T-helper 1 cell treated with Interleukin-12 subunit alpha and Interleukin-12 subunit beta and Interleukin-4 antibody, amounts not matched to agents 30 μg/mL and 1 μg/mL, for 36 hours (primary cell): ENCODE data around the gene PLEKHG4.

Source experiments
- H3K27ac Mint-ChIP-seq: one replicate; pipeline ENCODE4 v1.8.0; 2021; ENCODE audit warnings: mild to moderate bottlenecking, mixed read lengths
- H3K27me3 Mint-ChIP-seq: one replicate; pipeline ENCODE4 v1.8.0; 2021; ENCODE audit warnings: low read depth, mixed read lengths
- H3K36me3 Mint-ChIP-seq: one replicate; pipeline ENCODE4 v1.8.0; 2021; ENCODE audit warnings: low read depth, mixed read lengths
- H3K4me1 Mint-ChIP-seq: one replicate; pipeline ENCODE4 v1.8.0; 2021; ENCODE audit warnings: low read depth, mixed read lengths
- H3K4me3 Mint-ChIP-seq: one replicate; pipeline ENCODE4 v1.8.0; 2021; ENCODE audit warnings: mild to moderate bottlenecking, moderate library complexity, mixed read lengths
- H3K9me3 Mint-ChIP-seq: one replicate; pipeline ENCODE4 v1.8.0; 2021; ENCODE audit warnings: mixed read lengths

Gene PLEKHG4

DNA sequence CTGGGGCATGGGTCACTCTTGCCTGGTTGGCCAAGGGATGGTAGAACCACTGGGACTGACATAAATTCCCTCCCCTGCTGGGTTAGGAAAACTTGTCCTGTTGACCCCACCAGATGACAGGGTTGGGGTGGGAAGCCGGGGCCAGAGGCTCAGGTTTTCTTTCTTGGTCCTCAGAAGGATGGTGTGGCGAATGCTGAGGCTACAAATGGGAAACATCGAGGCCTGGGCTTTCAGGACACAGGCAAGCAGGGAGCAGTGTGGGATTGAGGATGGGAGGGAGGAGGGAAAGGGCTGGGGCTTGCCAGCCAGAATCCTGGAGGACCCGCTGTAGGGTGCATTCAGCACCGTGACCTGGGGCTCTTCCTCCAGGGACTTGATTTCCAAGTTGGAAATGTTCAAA, 14.5 kb upstream of the PLEKHG4 start:
- peaks cover 6% of the 10 kb centered on the region for H3K27me3 Mint-ChIP-seq
- H3K36me3 Mint-ChIP-seq, result no peaks in the 10 kb centered on the region
- H3K4me3 Mint-ChIP-seq, result no peak overlapping the region

DNA sequence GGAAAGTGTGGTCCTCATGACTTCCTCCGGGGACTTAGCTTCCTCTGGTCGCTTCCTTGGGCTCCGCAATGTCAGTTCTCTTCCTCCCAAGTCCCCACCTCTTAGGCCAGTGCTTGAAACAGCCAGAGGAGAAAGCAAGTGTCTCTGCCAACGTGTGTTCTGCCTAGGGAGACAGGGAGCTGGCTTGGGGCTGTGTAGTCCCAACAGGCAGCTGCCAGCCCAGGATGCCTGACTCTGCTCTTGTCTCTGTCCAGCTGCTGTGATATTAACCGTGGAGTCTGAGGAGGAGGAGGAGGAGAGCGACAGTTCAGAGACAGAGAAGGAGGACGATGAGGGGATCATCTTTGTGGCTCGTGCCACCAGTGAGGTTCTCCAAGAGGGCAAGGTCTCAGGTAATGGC, 13.5 kb upstream of the PLEKHG4 start:
- no peak overlapping the region for H3K27ac Mint-ChIP-seq
- no peak overlapping the region for H3K4me3 Mint-ChIP-seq
- H3K36me3 Mint-ChIP-seq, result no peaks in the 10 kb centered on the region
- no peaks in the 10 kb centered on the region for H3K9me3 Mint-ChIP-seq
- H3K4me1 Mint-ChIP-seq, result peaks cover 3% of the 10 kb centered on the region
- peaks cover 6% of the 10 kb centered on the region for H3K27me3 Mint-ChIP-seq

More for the DNA sequence above, 14.5 kb upstream of the PLEKHG4 start:
- H3K9me3 Mint-ChIP-seq, result no peaks in the 10 kb centered on the region
- no peak overlapping the region for H3K27ac Mint-ChIP-seq
- H3K4me1 Mint-ChIP-seq, result peaks cover 7% of the 10 kb centered on the region

DNA sequence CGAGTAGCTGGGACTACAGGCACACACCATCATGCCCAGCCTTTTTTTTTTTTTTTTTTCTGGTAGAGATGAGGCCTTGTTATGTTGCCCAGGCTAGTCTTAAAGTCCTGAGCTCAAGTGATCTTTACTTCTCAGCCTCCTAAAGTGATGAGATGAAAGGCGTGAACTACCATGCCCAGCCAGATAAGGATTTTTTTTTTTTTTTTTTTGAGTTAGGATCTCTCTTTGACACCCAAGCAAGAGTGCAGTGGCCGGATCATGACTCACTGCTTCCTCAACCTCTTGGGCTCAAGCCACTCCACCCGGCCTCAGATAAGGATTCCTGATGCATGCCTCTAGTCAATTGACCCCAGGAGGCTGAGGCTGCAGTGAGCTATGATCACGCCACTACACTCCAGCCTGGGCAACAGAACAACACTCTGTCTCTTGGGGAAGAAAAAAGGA, 11.2 kb upstream of the PLEKHG4 start:
- Mint-ChIP-seq H3K9me3 (no peaks in the 10 kb centered on the region), H3K36me3 (no peaks in the 10 kb centered on the region), H3K27ac (no peak overlapping the region), H3K4me3 (no peak overlapping the region), H3K4me1 (no peaks in the 10 kb centered on the region), H3K27me3 (no peaks in the 10 kb centered on the region)

DNA sequence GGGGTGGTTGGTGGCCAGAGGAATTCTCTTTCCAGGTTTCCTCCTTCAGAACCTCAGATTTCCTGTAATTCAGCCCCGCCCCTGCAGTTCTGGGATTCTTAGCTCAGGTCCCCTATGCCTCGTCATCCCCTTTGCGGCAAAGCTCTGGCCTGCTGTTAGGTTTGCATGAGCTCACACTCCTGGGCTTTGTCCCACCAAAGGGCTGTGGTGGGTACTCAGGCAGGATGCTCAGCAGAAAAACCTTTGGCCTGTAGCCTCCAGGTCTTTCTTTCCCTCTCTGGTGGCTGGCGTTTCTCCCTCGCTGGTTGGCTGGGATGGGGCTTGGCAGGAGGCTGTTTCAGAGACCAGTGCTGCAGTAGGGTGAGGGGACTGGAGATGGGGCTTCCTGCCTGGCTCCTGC, 9.6 kb upstream of the PLEKHG4 start:
- no peaks in the 10 kb centered on the region for H3K9me3 Mint-ChIP-seq

GRCh38 chr16:67270931-67271338, 8.4 kb upstream of the PLEKHG4 start:
- H3K9me3 Mint-ChIP-seq, result no peaks in the 10 kb centered on the region
- peaks cover 5% of the 10 kb centered on the region for H3K36me3 Mint-ChIP-seq
- H3K4me3 Mint-ChIP-seq, result no peak overlapping the region
- no peak overlapping the region for H3K27ac Mint-ChIP-seq
- H3K4me1 Mint-ChIP-seq, result peaks cover 2% of the 10 kb centered on the region
- H3K27me3 Mint-ChIP-seq, result no peaks in the 10 kb centered on the region

More for the DNA sequence above, 9.6 kb upstream of the PLEKHG4 start:
- Mint-ChIP-seq H3K36me3 (peaks cover 2% of the 10 kb centered on the region), H3K27me3 (no peaks in the 10 kb centered on the region), H3K27ac (no peak overlapping the region), H3K4me3 (no peak overlapping the region), H3K4me1 (no peaks in the 10 kb centered on the region)

GRCh38 chr16:67271446-67271845, 7.9 kb upstream of the PLEKHG4 start:
- no peaks in the 10 kb centered on the region for H3K9me3 Mint-ChIP-seq
- H3K4me1 Mint-ChIP-seq, result peaks cover 2% of the 10 kb centered on the region

GRCh38 chr16:67275321-67275720, 4.0 kb upstream of the PLEKHG4 start:
- Mint-ChIP-seq H3K4me3 (no peak overlapping the region), H3K27ac (no peak overlapping the region), H3K36me3 (peaks cover 14% of the 10 kb centered on the region), H3K27me3 (no peaks in the 10 kb centered on the region), H3K4me1 (peaks cover 8% of the 10 kb centered on the region), H3K9me3 (no peaks in the 10 kb centered on the region)

More at GRCh38 chr16:67271446-67271845, 7.9 kb upstream of the PLEKHG4 start:
- H3K36me3 Mint-ChIP-seq, result peaks cover 7% of the 10 kb centered on the region
- no peak overlapping the region for H3K27ac Mint-ChIP-seq
- no peak overlapping the region for H3K4me3 Mint-ChIP-seq
- H3K27me3 Mint-ChIP-seq, result no peaks in the 10 kb centered on the region

- Mint-ChIP-seq H3K27me3 (no peaks in the 10 kb centered on the region), H3K36me3 (peaks cover 14% of the 10 kb centered on the region), H3K4me1 (peaks cover 8% of the 10 kb centered on the region), H3K9me3 (no peaks in the 10 kb centered on the region), H3K4me3 (peak overlapping the region; percentile 54), H3K27ac (peak overlapping the region; percentile 45)
Observed at GRCh38 chr16:67277294-67277998, 1.9 kb upstream of the PLEKHG4 start.

- H3K27me3 Mint-ChIP-seq, result no peaks in the 10 kb centered on the region
- no peaks in the 10 kb centered on the region for H3K9me3 Mint-ChIP-seq
- peaks cover 14% of the 10 kb centered on the region for H3K36me3 Mint-ChIP-seq
- peak overlapping the region; percentile 84 for H3K4me3 Mint-ChIP-seq
- H3K27ac Mint-ChIP-seq, result peak overlapping the region; percentile 67
- H3K4me1 Mint-ChIP-seq, result peaks cover 8% of the 10 kb centered on the region
Observed at GRCh38 chr16:67277999-67278772, 1.1 kb upstream of the PLEKHG4 start.

DNA sequence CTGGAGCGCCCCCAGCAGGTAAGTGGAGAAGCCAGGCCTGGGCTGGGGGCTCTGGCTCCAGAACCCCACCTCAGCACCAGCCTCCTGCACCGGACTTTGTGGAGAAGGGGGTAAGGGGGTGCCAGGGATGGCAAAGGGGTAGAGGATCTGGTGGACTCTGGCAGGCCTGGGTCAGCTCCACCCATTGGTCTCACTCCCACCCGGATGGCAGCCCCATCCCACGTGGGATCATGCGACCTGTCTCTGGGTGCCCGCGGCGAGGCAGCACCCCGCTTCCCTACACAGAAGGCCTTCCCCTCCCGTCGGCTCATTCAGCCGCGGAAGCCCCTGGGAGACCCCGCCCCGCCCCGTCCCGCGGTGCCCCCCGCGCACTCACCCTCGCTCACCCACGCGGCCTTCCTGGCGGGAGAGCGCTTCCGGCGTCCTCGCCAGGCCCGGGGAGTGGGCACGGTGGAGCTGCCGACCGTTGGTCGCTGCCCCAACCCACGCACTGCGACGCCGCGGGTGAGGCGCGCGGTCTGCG, 498 bp upstream of the PLEKHG4 start:
- Mint-ChIP-seq H3K27ac (peak overlapping the region; percentile 67), H3K4me3 (peak overlapping the region; percentile 84), H3K9me3 (no peaks in the 10 kb centered on the region), H3K4me1 (peaks cover 8% of the 10 kb centered on the region), H3K36me3 (peaks cover 14% of the 10 kb centered on the region), H3K27me3 (no peaks in the 10 kb centered on the region)

GRCh38 chr16:67280090-67281015, 1.0 kb downstream of the PLEKHG4 start:
- Mint-ChIP-seq H3K36me3 (peaks cover 10% of the 10 kb centered on the region), H3K4me3 (peak overlapping the region; percentile 44), H3K27me3 (no peaks in the 10 kb centered on the region), H3K27ac (no peak overlapping the region), H3K4me1 (peaks cover 6% of the 10 kb centered on the region), H3K9me3 (no peaks in the 10 kb centered on the region)

- Mint-ChIP-seq H3K27me3 (no peaks in the 10 kb centered on the region), H3K4me3 (no peak overlapping the region), H3K9me3 (no peaks in the 10 kb centered on the region), H3K27ac (no peak overlapping the region), H3K4me1 (peaks cover 5% of the 10 kb centered on the region), H3K36me3 (peaks cover 4% of the 10 kb centered on the region)
Observed at GRCh38 chr16:67281536-67282446, 2.5 kb downstream of the PLEKHG4 start.

- Mint-ChIP-seq H3K27ac (no peak overlapping the region), H3K27me3 (no peaks in the 10 kb centered on the region), H3K36me3 (peaks cover 3% of the 10 kb centered on the region), H3K9me3 (no peaks in the 10 kb centered on the region), H3K4me3 (no peak overlapping the region), H3K4me1 (peaks cover 5% of the 10 kb centered on the region)
Observed at GRCh38 chr16:67282447-67282805, 3.1 kb downstream of the PLEKHG4 start.
